PC-3 (cell line): ENCODE results near the gene ZBTB7C.

Source experiments
- EZH2 ChIP-seq: fragments of 300-600 bp; sonication (generic); IDR thresholded peaks from one replicate; pipeline ENCODE4 v1.6.1; 2017; ENCODE audit warnings: antibody characterized with exemption, mild to moderate bottlenecking, low read length; ENCODE audit not compliant: unreplicated experiment
- EZH2phosphoT487 ChIP-seq: fragments of 300-600 bp; sonication (generic); IDR thresholded peaks from 2 replicates; pipeline ENCODE4 v1.6.1; 2018; ENCODE audit warnings: mild to moderate bottlenecking, antibody characterized with exemption, low read length, borderline replicate concordance
- TF ChIP-seq, protein P1 (sequence below): fragments of 300-600 bp; sonication (generic); conservative IDR thresholded peaks from 2 replicates; pipeline ENCODE4 v1.5.1; 2017; ENCODE audit warnings: antibody characterized with exemption, low read depth, mild to moderate bottlenecking, low read length

DNA sequence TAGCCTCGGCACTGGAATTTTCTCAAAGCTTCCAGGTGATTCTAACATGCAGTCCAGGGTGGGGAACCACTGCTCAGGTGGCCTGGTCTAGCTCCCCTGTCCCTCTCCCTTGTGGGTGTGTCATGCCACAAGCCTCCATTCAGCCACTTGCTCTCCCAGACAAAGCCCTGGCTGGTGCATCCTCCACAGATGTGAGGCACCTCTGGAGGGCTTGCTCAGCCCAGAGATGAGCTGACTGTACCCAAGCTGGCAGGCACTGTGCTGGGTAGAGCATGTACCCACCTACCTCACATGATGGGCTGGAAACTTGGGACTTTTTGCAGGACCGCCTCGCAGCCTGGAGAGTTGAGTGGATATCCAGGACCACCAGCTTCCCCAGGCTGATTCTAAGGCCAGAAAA lies 88.1 kb downstream of the ZBTB7C start:
- TF ChIP-seq, protein P1, sequence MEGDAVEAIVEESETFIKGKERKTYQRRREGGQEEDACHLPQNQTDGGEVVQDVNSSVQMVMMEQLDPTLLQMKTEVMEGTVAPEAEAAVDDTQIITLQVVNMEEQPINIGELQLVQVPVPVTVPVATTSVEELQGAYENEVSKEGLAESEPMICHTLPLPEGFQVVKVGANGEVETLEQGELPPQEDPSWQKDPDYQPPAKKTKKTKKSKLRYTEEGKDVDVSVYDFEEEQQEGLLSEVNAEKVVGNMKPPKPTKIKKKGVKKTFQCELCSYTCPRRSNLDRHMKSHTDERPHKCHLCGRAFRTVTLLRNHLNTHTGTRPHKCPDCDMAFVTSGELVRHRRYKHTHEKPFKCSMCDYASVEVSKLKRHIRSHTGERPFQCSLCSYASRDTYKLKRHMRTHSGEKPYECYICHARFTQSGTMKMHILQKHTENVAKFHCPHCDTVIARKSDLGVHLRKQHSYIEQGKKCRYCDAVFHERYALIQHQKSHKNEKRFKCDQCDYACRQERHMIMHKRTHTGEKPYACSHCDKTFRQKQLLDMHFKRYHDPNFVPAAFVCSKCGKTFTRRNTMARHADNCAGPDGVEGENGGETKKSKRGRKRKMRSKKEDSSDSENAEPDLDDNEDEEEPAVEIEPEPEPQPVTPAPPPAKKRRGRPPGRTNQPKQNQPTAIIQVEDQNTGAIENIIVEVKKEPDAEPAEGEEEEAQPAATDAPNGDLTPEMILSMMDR, result no peak
- TF ChIP-seq EZH2 (no peak), EZH2phosphoT487 (no peak)
